Stomach (tissue), 9 donors: ENCODE measurements around the gene N4BP2. TPM values are rescaled to one million over a fixed set of nuclear protein-coding genes. Genes with fewer than 3 reads are reported as not detected.
"Not testable (repeated sequence)": the region's sequence is repeated elsewhere in the genome, so short reads cannot be mapped to it uniquely, and the experiment has no call there.

Experiments
- DNase-seq, 2 donors: peaks; one replicate each; pipeline versions ENCODE4 v3.0.0 to v3.0.0-alpha.2; 2013 to 2019
- H3K27ac ChIP-seq, 5 donors: fragments of 200-600 bp in 4 of 5; sonication (generic) in 4 of 5; one replicate each; pipeline ENCODE4 v1.5.1; 2013 to 2019; ENCODE audit warnings: mild to moderate bottlenecking in 1 of 5, moderate library complexity in 1 of 5
- H3K27me3 ChIP-seq, 3 donors: fragments of 200-600 bp; sonication (generic); one replicate each; pipeline ENCODE4 v1.5.1; 2017 to 2019; ENCODE audit warnings: mixed run types in 1 of 3
- H3K36me3 ChIP-seq, 4 donors: fragments of 200-600 bp; sonication (generic); 1 replicate in 3 of 4; 2 replicates in 1 of 4; pipeline ENCODE4 v1.5.1; 2016 to 2019
- H3K4me1 ChIP-seq, 4 donors: fragments of 200-600 bp; sonication (generic); one replicate each; pipeline ENCODE4 v1.5.1; 2016 to 2019
- H3K4me3 ChIP-seq, 4 donors: fragments of 200-600 bp; sonication (generic) in 3 of 4; one replicate each; pipeline ENCODE4 v1.5.1; 2016 to 2019; ENCODE audit warnings: mild to moderate bottlenecking in 1 of 4
- H3K9me3 ChIP-seq, 4 donors: fragments of 200-600 bp; sonication (generic); one replicate each; pipeline ENCODE4 v1.5.1; 2016 to 2019
- EP300 ChIP-seq: sonication (generic); formaldehyde crosslinking; IDR thresholded peaks from one replicate; pipeline ENCODE4 v1.6.1; 2017; ENCODE audit warnings: antibody characterized with exemption
- POLR2A ChIP-seq, 4 donors: fragments of 450-650 bp; IDR thresholded peaks; one replicate each; pipeline ENCODE4 v1.6.1; 2016; ENCODE audit warnings: antibody characterized with exemption in 4 of 4, control low read depth in 2 of 4, mild to moderate bottlenecking in 1 of 4, moderate library complexity in 1 of 4
- POLR2AphosphoS5 ChIP-seq, 3 donors: sonication (generic); formaldehyde crosslinking; IDR thresholded peaks; one replicate each; pipeline ENCODE4 v1.6.1; 2016; ENCODE audit warnings: antibody characterized with exemption in 3 of 3
- WGBS, 5 donors: extraction: QIAGEN DNeasy Blood & Tissue Kit in 3 of 5; methylation state at CpG; one replicate each; pipeline versions ENCODE4 v1.1.5 to v1.1.7; 2013 to 2018; 5-methylcytosine and 5-hydroxymethylcytosine counted together
- intact Hi-C: fragments of 100-400 bp; cut with DNase I; formaldehyde crosslinking; loops from one replicate; pipeline ENCODE4 v1.15.1; 2023; ENCODE audit warnings: low total_unique reads
- polyA plus RNA-seq, 3 donors: library from polyadenylated mRNA; stranded (reverse); fragments of 200-250 nt; gene quantifications; one replicate each; pipeline ENCODE4 v1.2.3, GENCODE V29; 2013
- total RNA-seq, 5 donors: library from RNA; depleted of rRNA; stranded (reverse); fragments of >200 nt; gene quantifications; one replicate each; pipeline versions ENCODE4 v1.1.0 to v1.2.3, GENCODE V29; 2014 to 2016
- TF ChIP-seq, protein P1 (sequence below), 7 experiments: fragments of 450-650 bp in 4 of 7; fragments of 200-600 bp in 3 of 7; sonication (generic) in 3 of 7; IDR thresholded peaks; one replicate each; pipeline ENCODE4 v1.5.1; 2016 to 2019; ENCODE audit warnings: antibody characterized with exemption in 7 of 7, control low read depth in 2 of 7, mild to moderate bottlenecking in 1 of 7
- donor health status: healthy with polysubstance abuse.
- donor health status: Bipolar disorder and iron deficiency.
- donor health status: healthy.

Gene N4BP2
- total and polyA plus RNA-seq, 8 donors = 0.73 to 41.5 (median 5.5) TPM

DNA sequence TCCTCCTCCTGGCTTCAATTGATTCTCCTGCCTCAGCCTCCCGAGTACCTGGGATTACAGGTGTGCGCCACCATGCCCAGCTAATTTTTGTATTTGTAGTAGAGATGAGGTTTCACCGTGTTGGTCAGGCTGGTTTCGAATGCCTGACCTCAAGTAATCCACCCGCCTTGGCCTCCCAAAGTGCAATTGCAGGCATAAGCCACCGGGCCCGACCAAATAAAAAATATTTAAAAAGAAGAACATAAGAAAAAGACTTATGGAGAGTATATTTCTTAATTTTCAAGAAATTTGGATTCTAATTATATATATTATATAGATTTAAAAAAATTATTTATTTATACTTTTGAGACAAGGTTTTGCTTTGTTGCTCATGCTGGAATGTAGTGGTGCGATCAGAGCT is 29.8 kb downstream of the N4BP2 start:
- Histone ChIP-seq H3K27ac (no peak overlapping the region), H3K4me1 (no peaks in the 10 kb centered on the region), H3K9me3 (no peaks in the 10 kb centered on the region), H3K4me3 (no peak overlapping the region), H3K36me3 (peaks cover 0 to 11% (median 1%) of the 10 kb centered on the region in 4 donors), H3K27me3 (no peaks in the 10 kb centered on the region)
- DNase-seq = no peak
- TF ChIP-seq, protein P1, sequence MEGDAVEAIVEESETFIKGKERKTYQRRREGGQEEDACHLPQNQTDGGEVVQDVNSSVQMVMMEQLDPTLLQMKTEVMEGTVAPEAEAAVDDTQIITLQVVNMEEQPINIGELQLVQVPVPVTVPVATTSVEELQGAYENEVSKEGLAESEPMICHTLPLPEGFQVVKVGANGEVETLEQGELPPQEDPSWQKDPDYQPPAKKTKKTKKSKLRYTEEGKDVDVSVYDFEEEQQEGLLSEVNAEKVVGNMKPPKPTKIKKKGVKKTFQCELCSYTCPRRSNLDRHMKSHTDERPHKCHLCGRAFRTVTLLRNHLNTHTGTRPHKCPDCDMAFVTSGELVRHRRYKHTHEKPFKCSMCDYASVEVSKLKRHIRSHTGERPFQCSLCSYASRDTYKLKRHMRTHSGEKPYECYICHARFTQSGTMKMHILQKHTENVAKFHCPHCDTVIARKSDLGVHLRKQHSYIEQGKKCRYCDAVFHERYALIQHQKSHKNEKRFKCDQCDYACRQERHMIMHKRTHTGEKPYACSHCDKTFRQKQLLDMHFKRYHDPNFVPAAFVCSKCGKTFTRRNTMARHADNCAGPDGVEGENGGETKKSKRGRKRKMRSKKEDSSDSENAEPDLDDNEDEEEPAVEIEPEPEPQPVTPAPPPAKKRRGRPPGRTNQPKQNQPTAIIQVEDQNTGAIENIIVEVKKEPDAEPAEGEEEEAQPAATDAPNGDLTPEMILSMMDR (IDR thresholded peaks at IDR 0.05) = no peak
- no peak for TF ChIP-seq POLR2AphosphoS5 (IDR thresholded peaks at IDR 0.05)
- TF ChIP-seq EP300 = no peak
- TF ChIP-seq POLR2A (IDR thresholded peaks at IDR 0.05) = no peak
- intact Hi-C loops = no loop called here
- 96 to 98% (median 97%) methylated on average over 8 of the region's 8 CpGs for WGBS, 5 donors

DNA sequence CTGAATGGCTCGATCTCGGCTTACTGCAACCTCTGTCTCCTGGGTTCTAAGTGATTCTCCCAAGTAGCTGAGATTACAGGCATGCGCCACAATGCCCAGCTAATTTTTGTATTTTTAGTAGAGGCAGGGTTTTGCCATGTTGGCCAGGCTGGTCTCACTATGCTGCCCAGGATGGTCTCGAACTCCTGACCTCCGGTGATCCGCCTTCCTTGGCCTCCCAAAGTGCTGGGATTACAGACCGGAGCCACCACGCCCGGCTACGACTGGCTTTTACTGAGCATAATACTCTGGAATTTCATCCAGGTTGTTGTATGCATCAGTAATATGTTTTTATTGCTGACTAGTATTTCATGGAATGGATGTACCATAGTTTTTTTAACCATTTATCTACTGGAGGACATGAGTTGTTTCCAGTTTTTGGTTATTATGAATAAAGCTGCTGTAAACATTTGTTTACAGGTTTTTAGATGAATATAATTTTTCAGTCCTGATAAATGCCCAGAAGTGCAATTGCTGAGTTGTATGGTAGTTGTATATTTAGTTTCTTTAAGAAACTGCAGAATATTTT is 31.2 kb downstream of the N4BP2 start:
- no peak for DNase-seq
- Histone ChIP-seq H3K4me1 (no peaks in the 10 kb centered on the region), H3K27ac (no peak overlapping the region), H3K36me3 (peaks cover 0 to 7% (median 0%) of the 10 kb centered on the region in 4 donors), H3K27me3 (no peaks in the 10 kb centered on the region), H3K4me3 (no peak overlapping the region), H3K9me3 (no peaks in the 10 kb centered on the region)
- intact Hi-C loops = no loop called here
- 88 to 98% (median 95%) methylated on average over 10 of the region's 10 CpGs for WGBS, 5 donors
- no peak for TF ChIP-seq POLR2AphosphoS5 (IDR thresholded peaks at IDR 0.05)
- TF ChIP-seq EP300 = no peak
- TF ChIP-seq, protein P1 (IDR thresholded peaks at IDR 0.05) = no peak
- no peak for TF ChIP-seq POLR2A (IDR thresholded peaks at IDR 0.05)

DNA sequence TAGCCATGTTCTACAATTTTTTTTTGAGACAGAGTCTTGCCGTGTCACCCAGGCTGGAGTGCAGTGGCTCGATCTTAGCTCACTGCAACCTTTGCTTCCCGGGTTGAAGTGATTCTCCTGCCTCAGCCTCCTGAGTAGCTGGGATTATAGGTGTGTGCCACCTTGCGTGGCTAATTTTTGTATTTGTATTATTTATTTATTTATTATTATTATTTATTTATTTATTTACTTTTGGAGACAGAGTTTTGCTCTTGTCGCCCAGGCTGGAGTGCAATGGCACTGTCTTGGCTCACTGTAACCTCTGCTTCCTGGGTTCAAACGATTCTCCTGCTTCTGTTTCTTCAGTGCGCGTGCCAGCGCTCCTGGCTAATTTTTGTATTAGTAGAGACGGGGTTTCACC is 36.8 kb downstream of the N4BP2 start:
- H3K4me1 ChIP-seq, H3K4me3 ChIP-seq, H3K9me3 ChIP-seq, DNase-seq, H3K36me3 ChIP-seq, H3K27ac ChIP-seq, H3K27me3 ChIP-seq, intact Hi-C loops: not testable (repeated sequence)
- WGBS, 5 donors = 92 to 98% (median 97%) methylated on average over 10 of the region's 10 CpGs

DNA sequence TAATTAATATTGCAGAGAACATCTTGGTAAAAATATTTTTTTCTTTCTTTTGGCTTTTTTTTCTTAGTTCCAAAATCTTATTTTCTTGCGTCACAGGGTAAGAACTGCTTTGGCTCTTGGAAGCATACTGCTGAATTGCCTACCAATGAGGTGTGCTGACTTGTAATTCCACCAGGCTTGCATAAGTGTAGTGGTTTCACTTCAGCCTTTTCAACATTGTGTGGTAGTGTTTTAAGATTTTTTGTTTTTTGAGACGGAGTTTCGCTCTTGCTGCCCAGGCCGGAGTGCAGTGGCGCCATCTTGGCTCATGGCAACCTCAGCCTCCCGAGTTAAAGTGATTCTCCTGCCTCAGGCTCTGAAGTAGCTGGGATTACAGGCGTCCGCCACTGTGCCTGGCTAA is 42.4 kb downstream of the N4BP2 start:
- Histone ChIP-seq H3K27ac (no peak overlapping the region), H3K4me3 (no peak overlapping the region), H3K9me3 (no peaks in the 10 kb centered on the region), H3K4me1 (no peaks in the 10 kb centered on the region), H3K36me3 (peaks cover 0 to 12% (median 9%) of the 10 kb centered on the region in 4 donors), H3K27me3 (no peaks in the 10 kb centered on the region)
- TF ChIP-seq EP300 = no peak
- TF ChIP-seq, protein P1 (IDR thresholded peaks at IDR 0.05) = no peak
- no peak for TF ChIP-seq POLR2A (IDR thresholded peaks at IDR 0.05)
- TF ChIP-seq POLR2AphosphoS5 (IDR thresholded peaks at IDR 0.05) = no peak
- peak in 1 of 2 donors; percentile 4 for DNase-seq
- WGBS, 5 donors = 95 to 99% (median 97%) methylated on average over 8 of the region's 8 CpGs
- intact Hi-C loops = no loop called here

DNA sequence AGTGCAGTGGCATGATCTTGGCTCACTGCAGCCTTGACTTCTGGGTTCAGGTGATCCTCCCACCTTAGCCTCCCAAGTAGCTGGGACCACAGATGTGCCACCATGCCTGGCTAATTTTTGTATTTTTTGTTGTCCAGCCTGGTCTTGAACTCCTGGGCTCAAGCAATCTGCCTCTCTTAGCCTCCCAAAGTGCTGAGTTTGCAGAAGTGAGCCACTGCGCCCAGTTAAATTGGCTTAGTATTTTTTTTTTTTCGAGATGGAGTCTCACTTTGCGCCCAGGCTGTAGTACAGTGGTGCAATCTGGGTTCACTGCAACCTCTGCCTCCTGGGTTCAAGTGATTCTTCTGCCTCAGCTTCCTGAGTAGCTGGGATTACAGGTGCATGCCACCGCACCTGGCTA is 50.5 kb downstream of the N4BP2 start:
- H3K27ac ChIP-seq, DNase-seq, H3K4me1 ChIP-seq, intact Hi-C loops, H3K9me3 ChIP-seq, H3K4me3 ChIP-seq, H3K27me3 ChIP-seq: not testable (repeated sequence)
- H3K36me3 ChIP-seq = peaks cover 0 to 53% (median 30%) of the 10 kb centered on the region in 4 donors
- WGBS, 5 donors = 95 to 99% (median 96%) methylated on average over 4 of the region's 4 CpGs
